Kidney (tissue), 14 donors: ENCODE results near the gene FSD2. TPM values are rescaled to one million over a fixed set of nuclear protein-coding genes. Genes with fewer than 3 reads are reported as not detected.

Source experiments
- DNase-seq, 5 donors: peaks; one replicate each; pipeline ENCODE4 v3.0.0-alpha.2; 2013 to 2020
- FAIRE-seq: peaks from 2 replicates; lab custom pipeline; 2012; peaks lifted over from hg19 to GRCh38; lab: Jason Lieb, UNC
- H3K27ac ChIP-seq, 2 donors: one replicate each; pipeline ENCODE4 v1.7.0; 2013; ENCODE audit warnings: low read depth in 2 of 2, low read length in 2 of 2, inconsistent platforms in 1 of 2
- H3K27me3 ChIP-seq: one replicate; pipeline ENCODE4 v1.7.1; 2013; ENCODE audit warnings: low read length, inconsistent platforms; ENCODE audit not compliant: control insufficient read depth, insufficient read depth
- H3K36me3 ChIP-seq, 3 donors: one replicate each; pipeline versions ENCODE4 v1.7.0 to v1.7.1; 2013; ENCODE audit warnings: low read length in 3 of 3, control low read depth in 1 of 3, inconsistent platforms in 1 of 3; ENCODE audit not compliant: insufficient read depth in 3 of 3, control insufficient read depth in 2 of 3
- H3K4me1 ChIP-seq, 3 donors: one replicate each; pipeline versions ENCODE4 v1.7.0 to v1.7.1; 2013; ENCODE audit warnings: low read length in 3 of 3, inconsistent platforms in 1 of 3, low read depth in 1 of 3; ENCODE audit not compliant: control insufficient read depth in 2 of 3, insufficient read depth in 2 of 3
- H3K4me3 ChIP-seq, 3 donors: one replicate each; pipeline versions ENCODE4 v1.7.0 to v1.8.1; 2013; ENCODE audit warnings: low read length in 3 of 3, control low read depth in 1 of 3, inconsistent platforms in 1 of 3
- H3K9ac ChIP-seq, 3 donors: one replicate each; pipeline versions ENCODE4 v1.7.0 to v1.7.1; 2013; ENCODE audit warnings: low read length in 3 of 3, control low read depth in 1 of 3, inconsistent platforms in 1 of 3
- H3K9me3 ChIP-seq, 3 donors: one replicate each; pipeline versions ENCODE4 v1.7.0 to v1.7.1; 2013; ENCODE audit warnings: low read length in 3 of 3, control low read depth in 1 of 3, inconsistent platforms in 1 of 3; ENCODE audit not compliant: control insufficient read depth in 2 of 3, insufficient read depth in 1 of 3
- CTCF ChIP-seq: IDR thresholded peaks from 3 replicates; pipeline ENCODE4 v1.5.1; 2012; ENCODE audit warnings: mild to moderate bottlenecking, moderate library complexity, borderline replicate concordance; ENCODE audit not compliant: insufficient read depth; ENCODE audit errors: extremely low read depth
- intact Hi-C: fragments of 100-400 bp; cut with DNase I; formaldehyde crosslinking; loops from one replicate; pipeline ENCODE4 v1.11.1; 2022
- polyA plus RNA-seq: library from polyadenylated mRNA; stranded (reverse); fragments of 350-450 nt; fragmentation: Illumina TruSeq; extraction: RNeasy Lipid Tissue Mini Kit (QIAGEN cat#74804); gene quantifications from one replicate; pipeline ENCODE4 v1.2.3, GENCODE V29; 2014; ENCODE audit warnings: low read depth, low replicate concordance; ENCODE audit not compliant: insufficient read depth
- total RNA-seq: library from RNA; stranded (reverse); fragmentation: NEBNext Ultra II Directional; extraction: Animal tissue kit (Norgen Biotek cat#: 25700); gene quantifications from one replicate; pipeline ENCODE4 v1.2.1, GENCODE V29; 2021
- donor health status: control.
- donor health status: control.
- donor health status: control.
- donor health status: control.
- donor health status: control.
- donor health status: DM: yes; HTN: yes; CAD: no.
- donor health status: Normal renal cell carcinoma (clear cell type).

FSD2 gene
- total and polyA plus RNA-seq, 2 donors from 2014 or later: not detected

GRCh38 chr15:82742134-82742533 lies 63.7 kb downstream of the FSD2 start:
- no peak for FAIRE-seq
- Histone ChIP-seq H3K9me3 (no peaks in the 10 kb centered on the region), H3K27me3 (no peaks in the 10 kb centered on the region), H3K27ac (no peak overlapping the region), H3K36me3 (no peaks in the 10 kb centered on the region), H3K4me3 (no peak overlapping the region), H3K4me1 (no peaks in the 10 kb centered on the region), H3K9ac (no peak overlapping the region)
- no peak for DNase-seq
- intact Hi-C loops: no loop called here
- no peak for TF ChIP-seq CTCF

DNA sequence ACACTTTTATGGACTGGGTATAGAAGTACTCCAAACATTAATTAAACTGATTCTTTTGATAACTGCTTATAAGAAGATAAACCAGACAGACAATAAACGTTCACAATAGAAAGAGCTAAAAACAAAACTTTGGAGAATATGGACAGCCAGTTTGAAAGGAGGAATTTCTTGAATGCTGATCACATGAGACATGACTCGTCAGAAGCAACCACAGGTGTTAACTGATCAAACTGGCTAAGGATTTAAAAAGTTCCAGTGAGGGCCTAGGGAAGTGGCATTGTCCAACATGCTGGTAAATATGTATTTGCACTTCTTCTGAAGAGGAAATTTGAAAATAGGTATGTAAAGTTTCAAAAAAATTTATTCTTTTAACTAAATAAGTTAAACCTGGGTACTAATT lies 66.8 kb downstream of the FSD2 start:
- no peak for DNase-seq
- FAIRE-seq: no peak
- no peak overlapping the region for H3K4me3 ChIP-seq
- no peaks in the 10 kb centered on the region for H3K9me3 ChIP-seq
- H3K36me3 ChIP-seq: no peaks in the 10 kb centered on the region
- TF ChIP-seq CTCF: no peak
- intact Hi-C loops: no loop called here
- no peaks in the 10 kb centered on the region for H3K27me3 ChIP-seq
- no peak overlapping the region for H3K27ac ChIP-seq
- H3K9ac ChIP-seq: no peak overlapping the region
- no peaks in the 10 kb centered on the region for H3K4me1 ChIP-seq

DNA sequence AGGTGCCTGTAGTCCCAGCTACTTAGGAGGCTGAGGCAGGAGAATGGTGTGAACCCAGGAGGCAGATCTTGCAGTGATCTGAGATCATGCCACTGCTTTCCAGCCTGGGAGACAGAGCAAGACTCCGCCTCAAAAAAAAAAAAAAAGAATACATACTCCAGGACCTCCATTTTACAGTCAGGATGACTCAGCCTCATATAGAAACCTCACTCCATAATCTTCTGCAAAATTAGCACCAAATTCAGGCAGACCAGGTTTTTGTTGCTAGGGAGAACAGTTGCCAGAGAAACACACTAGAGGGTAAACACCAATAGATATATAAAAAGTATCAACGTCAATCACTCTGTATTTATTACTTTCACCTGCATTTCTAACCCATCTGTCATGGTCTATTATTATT lies 67.9 kb downstream of the FSD2 start:
- intact Hi-C loops: no loop called here
- Histone ChIP-seq H3K4me3 (no peak overlapping the region), H3K9me3 (no peaks in the 10 kb centered on the region), H3K9ac (no peak overlapping the region), H3K36me3 (no peaks in the 10 kb centered on the region), H3K4me1 (no peaks in the 10 kb centered on the region), H3K27ac (no peak overlapping the region), H3K27me3 (no peaks in the 10 kb centered on the region)
- DNase-seq (no peak), FAIRE-seq (no peak)
- TF ChIP-seq CTCF: no peak

DNA sequence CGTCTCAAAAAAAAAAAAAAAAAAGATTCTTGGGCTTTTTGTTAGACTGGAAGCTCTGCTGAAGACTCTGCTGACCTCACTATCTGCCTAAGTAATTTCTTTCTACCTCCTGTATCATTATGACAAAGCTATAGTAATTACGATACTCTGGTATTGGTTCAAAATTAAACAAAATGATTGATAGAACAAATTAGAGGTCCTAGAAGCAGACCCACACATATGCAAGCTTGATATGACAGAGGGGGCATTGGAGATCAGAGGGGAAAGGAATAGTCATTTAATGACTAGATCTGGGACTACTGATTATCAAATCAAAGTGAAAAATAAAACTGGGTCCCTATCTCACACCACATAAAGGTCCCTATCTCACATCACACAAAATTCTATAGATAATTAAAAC lies 74.3 kb downstream of the FSD2 start:
- Histone ChIP-seq H3K27ac (no peak overlapping the region), H3K9me3 (no peaks in the 10 kb centered on the region), H3K4me3 (no peak overlapping the region), H3K36me3 (no peaks in the 10 kb centered on the region), H3K9ac (no peak overlapping the region), H3K27me3 (no peaks in the 10 kb centered on the region), H3K4me1 (no peaks in the 10 kb centered on the region)
- no peak for DNase-seq
- TF ChIP-seq CTCF: no peak
- no peak for FAIRE-seq
- intact Hi-C loops: no loop called here
